Adrenal gland (tissue), 12 donors: ENCODE data around the gene PLXNC1. TPM values are rescaled to one million over a fixed set of nuclear protein-coding genes. Genes with fewer than 3 reads are reported as not detected.

Source experiments
- DNase-seq, 7 donors: peaks; one replicate each; pipeline ENCODE4 v3.0.0-alpha.2; 2019 to 2020
- H3K27ac ChIP-seq, 5 donors: fragments of 200-600 bp; sonication (generic) in 4 of 5; 1 replicate in 3 of 5; 2 replicates in 2 of 5; pipeline versions ENCODE4 v1.5.1 to v1.8.0; 2016 to 2020; ENCODE audit warnings: mild to moderate bottlenecking in 1 of 5
- H3K27me3 ChIP-seq: fragments of 200-600 bp; 2 replicates; pipeline ENCODE4 v1.8.0; 2021
- H3K36me3 ChIP-seq, 2 donors: fragments of 200-600 bp; replicated peaks in 1 of 2; 1 replicate in 1 of 2; 2 replicates in 1 of 2; pipeline versions ENCODE4 v1.5.1 to v1.8.0; 2018 to 2022
- H3K4me1 ChIP-seq, 2 donors: fragments of 200-600 bp; replicated peaks in 1 of 2; 1 replicate in 1 of 2; 2 replicates in 1 of 2; pipeline versions ENCODE4 v1.5.1 to v1.8.0; 2018 to 2021
- H3K4me3 ChIP-seq, 4 donors: fragments of 200-600 bp; sonication (generic) in 3 of 4; one replicate each; pipeline ENCODE4 v1.5.1; 2016 to 2018
- H3K9me3 ChIP-seq, 3 donors: fragments of 200-600 bp; sonication (generic) in 1 of 3; replicated peaks in 1 of 3; 1 replicate in 2 of 3; 2 replicates in 1 of 3; pipeline versions ENCODE4 v1.5.1 to v1.8.0; 2016 to 2021
- CTCF ChIP-seq, 6 experiments: fragments of 450-650 bp in 4 of 6; fragments of 200-600 bp in 2 of 6; sonication (generic) in 1 of 6; IDR thresholded peaks; 1 replicate in 5 of 6; 2 replicates in 1 of 6; pipeline versions ENCODE4 v1.5.1 to v1.8.0; 2016 to 2021; ENCODE audit warnings: antibody characterized with exemption in 6 of 6, mild to moderate bottlenecking in 2 of 6, moderate library complexity in 1 of 6
- POLR2A ChIP-seq, 2 donors: fragments of 450-650 bp; IDR thresholded peaks; one replicate each; pipeline ENCODE4 v1.6.1; 2017; ENCODE audit warnings: antibody characterized with exemption in 2 of 2, mild to moderate bottlenecking in 2 of 2, moderate library complexity in 1 of 2
- WGBS, 4 donors: extraction: QIAGEN DNeasy Blood & Tissue Kit in 2 of 4; methylation state at CpG; one replicate each; pipeline versions ENCODE4 v1.1.5 to v1.1.7; 2013 to 2017; 5-methylcytosine and 5-hydroxymethylcytosine counted together
- intact Hi-C, 2 donors: fragments of 100-400 bp; cut with DNase I; formaldehyde crosslinking; loops; one replicate each; pipeline versions ENCODE4 v1.14.1 to v1.15.0; 2022 to 2023
- polyA plus RNA-seq, 3 donors: library from polyadenylated mRNA; stranded (reverse); fragments of 200-250 nt in 2 of 3; fragments of 350-450 nt in 1 of 3; fragmentation: Illumina TruSeq in 1 of 3; extraction: RNeasy Lipid Tissue Mini Kit (QIAGEN cat#74804) in 1 of 3; gene quantifications; one replicate each; pipeline ENCODE4 v1.2.3, GENCODE V29; 2013 to 2014
- total RNA-seq, 9 donors: library from RNA; depleted of rRNA in 4 of 9; stranded (reverse); fragments of >200 nt in 4 of 9; fragments of 120-200 nt in 1 of 9; fragmentation: NEBNext Ultra II Directional in 1 of 9; extraction: Animal tissue kit (Norgen Biotek cat#: 25700) in 1 of 9; gene quantifications; one replicate each; pipeline versions ENCODE4 v1.1.0 to v1.2.4, GENCODE V29; 2013 to 2023
- donor health status: healthy with polysubstance abuse.
- donor health status: Bipolar disorder and iron deficiency.
- donor health status: DM: yes; HTN: yes; CAD: no.
- donor health status: DM: no; HTN: no; CAD: no.
- donor health status: DM: no; HTN: no; CAD: no.
- donor health status: DM: yes; HTN: yes; CAD: no.

Gene PLXNC1
- total and polyA plus RNA-seq, 12 donors = 2.5 to 23.4 (median 12.3) TPM

DNA sequence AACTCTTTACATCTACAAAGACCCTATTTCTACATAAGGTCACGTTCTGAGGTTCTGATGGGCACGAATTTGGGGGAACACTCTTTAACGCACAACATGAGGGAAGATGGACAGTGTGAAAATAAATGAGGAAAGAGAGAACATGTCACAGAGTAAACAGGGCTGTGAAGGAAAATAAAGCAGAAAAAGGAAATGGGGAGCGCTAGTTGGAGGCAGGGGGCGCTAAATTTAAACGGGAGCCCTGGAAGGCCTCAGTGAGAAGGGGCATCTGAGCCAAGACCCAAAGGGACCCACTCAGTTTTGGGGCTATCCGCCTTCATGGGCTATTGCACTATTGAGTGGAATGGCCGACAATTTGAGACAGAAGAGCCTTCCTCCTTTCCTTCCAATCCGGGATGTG is 50.5 kb downstream of the PLXNC1 start:
- DNase-seq = no peak
- TF ChIP-seq CTCF (IDR thresholded peaks at IDR 0.05) = no peak
- TF ChIP-seq POLR2A (IDR thresholded peaks at IDR 0.05) = no peak
- H3K9me3 ChIP-seq = no peaks in the 10 kb centered on the region
- intact Hi-C loops = no loop called here
- WGBS, 4 donors = 77 to 83% (median 80%) methylated on average over 9 of the region's 9 CpGs
- H3K4me1 ChIP-seq = no peaks in the 10 kb centered on the region
- H3K27me3 ChIP-seq = no peaks in the 10 kb centered on the region
- H3K36me3 ChIP-seq = no peaks in the 10 kb centered on the region
- H3K27ac ChIP-seq = no peak overlapping the region
- no peak overlapping the region for H3K4me3 ChIP-seq

DNA sequence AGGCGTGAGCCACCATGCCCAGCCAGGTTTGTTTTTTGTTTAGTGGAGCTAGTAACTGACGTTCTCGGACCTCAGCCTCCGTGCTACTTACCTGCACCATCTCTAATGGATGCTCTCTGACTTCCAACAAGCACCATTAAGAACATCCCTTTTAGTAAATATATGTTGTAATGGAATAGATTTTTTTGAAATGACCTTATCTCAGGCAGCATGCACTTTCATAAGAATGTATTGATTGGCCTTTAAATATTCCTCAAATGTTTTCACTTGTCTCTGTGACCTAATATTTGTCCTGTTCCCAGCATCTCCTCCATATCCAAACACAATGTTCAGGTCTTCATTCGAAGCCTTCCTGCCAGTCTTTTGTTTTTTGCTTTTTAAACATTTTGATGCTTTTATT is 51.7 kb downstream of the PLXNC1 start:
- DNase-seq = no peak
- intact Hi-C loops = no loop called here
- Histone ChIP-seq H3K27me3 (no peaks in the 10 kb centered on the region), H3K4me1 (peaks cover 0 to under 1% of the 10 kb centered on the region in 2 donors), H3K27ac (no peak overlapping the region), H3K4me3 (no peak overlapping the region), H3K36me3 (no peaks in the 10 kb centered on the region), H3K9me3 (no peaks in the 10 kb centered on the region)
- 83 to 92% (median 88%) methylated on average over 5 of the region's 5 CpGs for WGBS, 4 donors
- TF ChIP-seq CTCF (IDR thresholded peaks at IDR 0.05) = no peak
- no peak for TF ChIP-seq POLR2A (IDR thresholded peaks at IDR 0.05)

GRCh38 chr12:94200695-94201094 is 52.3 kb downstream of the PLXNC1 start:
- intact Hi-C loops = no loop called here
- 90 to 100% (median 96%) methylated on average over 1 of the region's 1 CpG for WGBS, 4 donors

More at GRCh38 chr12:94200695-94201094, 52.3 kb downstream of the PLXNC1 start:
- H3K9me3 ChIP-seq = no peaks in the 10 kb centered on the region
- H3K4me3 ChIP-seq = no peak overlapping the region
- no peaks in the 10 kb centered on the region for H3K36me3 ChIP-seq
- H3K27me3 ChIP-seq = no peaks in the 10 kb centered on the region
- no peak for DNase-seq
- TF ChIP-seq CTCF (IDR thresholded peaks at IDR 0.05) (no peak), POLR2A (IDR thresholded peaks at IDR 0.05) (no peak)
- peaks cover 0 to 3% of the 10 kb centered on the region in 2 donors for H3K4me1 ChIP-seq
- no peak overlapping the region for H3K27ac ChIP-seq
